HEK293T (cell line): ENCODE data around the gene IDS.

Experiments used
- ARNT ChIP-seq: fragments of 450-650 bp; IDR thresholded peaks from 2 replicates; pipeline ENCODE4 v1.6.1; 2017; ENCODE audit warnings: mild to moderate bottlenecking
- ELF4 ChIP-seq: fragments of 450-650 bp; IDR thresholded peaks from 2 replicates; pipeline ENCODE4 v1.6.1; 2017; ENCODE audit warnings: antibody characterized with exemption
- FOXA1 ChIP-seq: fragments of 450-650 bp; IDR thresholded peaks from 2 replicates; pipeline ENCODE4 v1.6.1; 2016; ENCODE audit warnings: mild to moderate bottlenecking
- SP1 ChIP-seq: fragments of 450-650 bp; IDR thresholded peaks from 2 replicates; pipeline ENCODE4 v1.6.1; 2017

DNA sequence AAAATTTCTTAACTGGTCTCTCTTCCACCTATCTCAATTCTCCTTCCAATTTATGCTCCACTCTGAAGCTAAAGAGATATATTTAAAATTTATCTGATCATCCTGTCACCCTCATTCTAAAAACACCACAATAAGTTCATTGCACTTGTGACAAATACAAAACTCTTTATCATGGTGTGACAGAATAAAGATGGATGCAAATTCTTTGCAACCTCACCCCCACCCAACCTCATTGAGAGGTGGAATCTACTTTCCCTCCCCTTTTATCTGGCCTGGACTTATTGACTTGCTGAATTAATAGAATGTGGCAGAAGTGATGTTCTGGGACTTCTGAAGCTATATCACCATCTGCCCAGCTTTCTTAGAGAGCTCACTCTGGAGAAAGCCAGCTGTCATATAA lies 46.5 kb downstream of the IDS start:
- TF ChIP-seq ELF4: no peak
- no peak for TF ChIP-seq FOXA1
- no peak for TF ChIP-seq SP1
- no peak for TF ChIP-seq ARNT
